Neutrophil (primary cell): Measurements from ENCODE around the gene ZNF514.

Experiments
- H3K27ac ChIP-seq: fragments of 200-600 bp; sonication (generic); 2 replicates; pipeline ENCODE4 v1.5.1; 2016; ENCODE audit warnings: mild to moderate bottlenecking, moderate library complexity
- H3K27me3 ChIP-seq: fragments of 200-600 bp; sonication (generic); 2 replicates; pipeline ENCODE4 v1.6.0; 2016; ENCODE audit warnings: mild to moderate bottlenecking
- H3K36me3 ChIP-seq: fragments of 200-600 bp; sonication (generic); 2 replicates; pipeline ENCODE4 v1.5.1; 2017
- H3K4me1 ChIP-seq, 2 experiments: fragments of 200-600 bp in 1 of 2; sonication (generic) in 1 of 2; 1 replicate in 1 of 2; 2 replicates in 1 of 2; pipeline versions ENCODE4 v1.5.1 to v1.6.1; 2013 to 2016; ENCODE audit warnings: low read depth in 1 of 2, low read length in 1 of 2, mild to moderate bottlenecking in 1 of 2, moderate library complexity in 1 of 2; ENCODE audit not compliant: control insufficient read depth in 1 of 2, insufficient read depth in 1 of 2
- H3K4me3 ChIP-seq, 2 experiments: fragments of 200-600 bp in 1 of 2; sonication (generic) in 1 of 2; 1 replicate in 1 of 2; 2 replicates in 1 of 2; pipeline ENCODE4 v1.5.1; 2013 to 2016; ENCODE audit warnings: low read depth in 1 of 2, low read length in 1 of 2, mild to moderate bottlenecking in 1 of 2, moderate library complexity in 1 of 2
- H3K9me3 ChIP-seq: fragments of 200-600 bp; sonication (generic); 2 replicates; pipeline ENCODE4 v1.5.1; 2016
- CTCF ChIP-seq: fragments of 200-600 bp; sonication (generic); IDR thresholded peaks from 2 replicates; pipeline ENCODE4 v1.5.1; 2016; ENCODE audit warnings: antibody characterized with exemption

The ZNF514 gene

GRCh38 chr2:95174031-95174542, 14.4 kb upstream of the ZNF514 start:
- Histone ChIP-seq H3K9me3 (no peaks in the 10 kb centered on the region), H3K27ac (no peak overlapping the region), H3K27me3 (no peaks in the 10 kb centered on the region), H3K4me1 (no peaks in the 10 kb centered on the region), H3K36me3 (peaks cover 6% of the 10 kb centered on the region), H3K4me3 (no peak overlapping the region)
- no peak for TF ChIP-seq CTCF

- no peak for TF ChIP-seq CTCF
- H3K27ac ChIP-seq = no peak overlapping the region
- no peaks in the 10 kb centered on the region for H3K27me3 ChIP-seq
- H3K9me3 ChIP-seq = no peaks in the 10 kb centered on the region
- H3K4me3 ChIP-seq = no peak overlapping the region
- H3K36me3 ChIP-seq = no peaks in the 10 kb centered on the region
- H3K4me1 ChIP-seq = no peaks in the 10 kb centered on the region
These were observed 12.3 kb upstream of the ZNF514 start for GRCh38 chr2:95171902-95172301.

- H3K27me3 ChIP-seq = no peaks in the 10 kb centered on the region
- peak overlapping the region; percentile 80 for H3K27ac ChIP-seq
- TF ChIP-seq CTCF = no peak
- peak overlapping the region; percentile 86 to 89 for H3K4me3 ChIP-seq
- no peaks in the 10 kb centered on the region for H3K36me3 ChIP-seq
- no peaks in the 10 kb centered on the region for H3K9me3 ChIP-seq
- H3K4me1 ChIP-seq = peaks cover 13 to 14% of the 10 kb centered on the region in 2 experiments
These were observed 6.6 kb upstream of the ZNF514 start for GRCh38 chr2:95166065-95166763.

- Histone ChIP-seq H3K9me3 (no peaks in the 10 kb centered on the region), H3K27me3 (no peaks in the 10 kb centered on the region), H3K4me3 (peak within 1 kb of the TSS; percentile 86 to 89), H3K36me3 (no peaks in the 10 kb centered on the region), H3K27ac (peak within 1 kb of the TSS; percentile 80), H3K4me1 (peaks cover 13 to 14% of the 10 kb centered on the region in 2 experiments)
- no peak for TF ChIP-seq CTCF
These were observed 5.9 kb upstream of the ZNF514 start, which contains the start of gene ZNF2 for GRCh38 chr2:95165371-95166064. TSS of gene ZNF2 (plus strand) at chr2:95165809. CDS start at chr2:95176227, 10,418 bp downstream.

GRCh38 chr2:95165030-95165370, 5.4 kb upstream of the ZNF514 start:
- H3K4me1 ChIP-seq = peaks cover 14% of the 10 kb centered on the region in 2 experiments
- peak overlapping the region; percentile 86 to 89 for H3K4me3 ChIP-seq
- no peaks in the 10 kb centered on the region for H3K36me3 ChIP-seq
- H3K27me3 ChIP-seq = peaks cover 5% of the 10 kb centered on the region
- H3K27ac ChIP-seq = peak overlapping the region; percentile 80
- no peak for TF ChIP-seq CTCF
- no peaks in the 10 kb centered on the region for H3K9me3 ChIP-seq
